Heart left ventricle (tissue), 16 donors: ENCODE measurements around the gene USP32. TPM values are rescaled to one million over a fixed set of nuclear protein-coding genes. Genes with fewer than 3 reads are reported as not detected.

Source experiments
- ATAC-seq, 4 donors: fragments of 200-7000 bp; cut with Tn5 transposase; one replicate each; pipeline ENCODE4 v1.9.1; 2020 to 2022; ENCODE audit warnings: moderate library complexity in 4 of 4, mild to moderate bottlenecking in 3 of 4, moderate number of reproducible peaks in 1 of 4
- DNase-seq, 5 donors: peaks; one replicate each; pipeline ENCODE4 v3.0.0-alpha.2; 2020
- H3K27ac ChIP-seq, 12 donors: fragments of 200-600 bp; sonication (generic) in 4 of 12; one replicate each; pipeline versions ENCODE4 v1.5.0 to v1.8.0; 2016 to 2022; ENCODE audit warnings: mild to moderate bottlenecking in 2 of 12
- H3K27me3 ChIP-seq, 9 donors: fragments of 200-600 bp; sonication (generic) in 2 of 9; one replicate each; pipeline versions ENCODE4 v1.5.1 to v1.8.0; 2016 to 2022; ENCODE audit warnings: mild to moderate bottlenecking in 3 of 9
- H3K36me3 ChIP-seq, 9 donors: fragments of 200-600 bp; sonication (generic) in 2 of 9; one replicate each; pipeline versions ENCODE4 v1.5.0 to v1.8.0; 2018 to 2022; ENCODE audit warnings: mild to moderate bottlenecking in 2 of 9
- H3K4me1 ChIP-seq, 12 donors: fragments of 200-600 bp; sonication (generic) in 4 of 12; one replicate each; pipeline versions ENCODE4 v1.5.0 to v1.8.0; 2016 to 2022; ENCODE audit warnings: mild to moderate bottlenecking in 3 of 12
- H3K4me3 ChIP-seq, 12 donors: fragments of 200-600 bp; sonication (generic) in 4 of 12; one replicate each; pipeline versions ENCODE4 v1.5.0 to v1.8.0; 2017 to 2022; ENCODE audit warnings: mild to moderate bottlenecking in 9 of 12, moderate library complexity in 4 of 12
- H3K9me3 ChIP-seq, 12 donors: fragments of 200-600 bp; sonication (generic) in 4 of 12; one replicate each; pipeline versions ENCODE4 v1.5.0 to v1.8.0; 2016 to 2022; ENCODE audit warnings: mild to moderate bottlenecking in 1 of 12
- CTCF ChIP-seq, 12 donors: fragments of 200-600 bp; sonication (generic) in 4 of 12; IDR thresholded peaks; one replicate each; pipeline versions ENCODE4 v1.5.0 to v1.8.0; 2018 to 2022; ENCODE audit warnings: antibody characterized with exemption in 12 of 12, mild to moderate bottlenecking in 5 of 12
- POLR2A ChIP-seq, 2 donors: fragments of 450-650 bp; IDR thresholded peaks; one replicate each; pipeline ENCODE4 v1.6.1; 2017; ENCODE audit warnings: antibody characterized with exemption in 2 of 2, mild to moderate bottlenecking in 2 of 2, moderate library complexity in 2 of 2
- WGBS, 4 donors: extraction: QIAGEN DNeasy Blood & Tissue Kit in 2 of 4; methylation state at CpG; one replicate each; pipeline versions ENCODE4 v1.1.5 to v1.1.7; 2013 to 2018; 5-methylcytosine and 5-hydroxymethylcytosine counted together
- intact Hi-C, 10 donors: fragments of 100-400 bp; cut with DNase I; formaldehyde crosslinking; loops; one replicate each; pipeline versions ENCODE4 v1.11.1 to v1.14.2; 2022
- polyA plus RNA-seq, 2 donors: library from polyadenylated mRNA; stranded (reverse); fragments of 200-250 nt; gene quantifications; one replicate each; pipeline ENCODE4 v1.2.3, GENCODE V29; 2013
- total RNA-seq, 9 donors: library from RNA; depleted of rRNA in 2 of 9; stranded (reverse); fragments of >200 nt in 2 of 9; fragmentation: NEBNext Ultra II Directional in 3 of 9; extraction: Animal tissue kit (Norgen Biotek cat#: 25700) in 3 of 9; gene quantifications; one replicate each; pipeline versions ENCODE4 v1.1.0 to v1.2.4, GENCODE V29; 2016 to 2023
- donor health status: ischemic (EF 13 %, LVEDD 7.1; RV severe dilation, severe dysfunction).
- donor health status: healthy with polysubstance abuse.
- donor health status: DM: no; HTN: yes; CAD: no.
- donor health status: DM: no; HTN: no; CAD: no.
- donor health status: ischemic (EF 25% LVEDD 6.9; RV normal size, moderate dysfunction).
- donor health status: ischemic (EF 25% LVEDD 5.7; RV mildly dilated, moderate dysfunction).
- donor health status: healthy.
- donor health status: DM: yes; HTN: yes; CAD: no.
- donor health status: ischemic (EF 35%, LVEDD 5.7; RV mildly dilated, moderate dysfunction).
- donor health status: nonischemic (EF 11% LVEDD 7.7; RV severe dilation, severe dysfunction).
- donor health status: DM: yes; HTN: yes; CAD: no.
- donor health status: PGD.
- donor health status: ischemic (EF 29% LVEDD 5.4; RV normal size, mild dysfunction).
- donor health status: nonischemic (EF 23%, LVEDD 6.1; RV moderate dilation, normal function).

Gene USP32
- total and polyA plus RNA-seq, 11 donors = 9.8 to 50.0 (median 30.3) TPM

GRCh38 chr17:60332574-60332973, 59.4 kb downstream of the USP32 start:
- TF ChIP-seq CTCF (IDR thresholded peaks at IDR 0.05) (no peak), POLR2A (IDR thresholded peaks at IDR 0.05) (no peak)
- Histone ChIP-seq H3K27me3 (no peaks in the 10 kb centered on the region), H3K9me3 (no peaks in the 10 kb centered on the region), H3K27ac (no peak overlapping the region), H3K36me3 (peaks cover 0 to 14% (median 0%) of the 10 kb centered on the region in 9 donors), H3K4me3 (no peak overlapping the region), H3K4me1 (peaks cover 0 to 4% (median 0%) of the 10 kb centered on the region in 12 donors)
- intact Hi-C loops = no loop called here
- WGBS, 4 donors = 73 to 83% (median 74%) methylated on average over 2 of the region's 2 CpGs
- DNase-seq = no peak
- no peak for ATAC-seq

DNA sequence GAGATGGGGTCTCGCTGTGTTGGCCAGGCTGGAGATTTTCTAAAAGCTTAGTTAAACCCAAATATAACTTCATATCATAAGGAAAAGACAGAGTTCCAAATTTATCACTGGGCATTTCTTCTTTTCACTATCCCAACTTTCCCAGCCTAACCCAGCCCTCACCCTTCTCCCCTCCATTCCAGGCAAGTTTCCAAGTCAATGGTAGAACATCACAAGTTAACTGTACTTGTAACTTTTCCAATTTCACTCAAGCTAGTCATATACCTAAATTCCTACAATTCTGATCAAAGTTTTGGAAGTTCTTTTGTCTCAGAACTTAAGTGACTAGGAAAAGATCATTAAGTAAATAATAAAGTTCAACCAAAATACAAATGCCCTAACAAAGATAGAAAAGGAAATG, 61.2 kb downstream of the USP32 start:
- Histone ChIP-seq H3K9me3 (no peaks in the 10 kb centered on the region), H3K4me3 (no peak overlapping the region), H3K4me1 (peaks cover 0 to 4% (median 0%) of the 10 kb centered on the region in 12 donors), H3K27me3 (no peaks in the 10 kb centered on the region), H3K36me3 (peaks cover 0 to 12% (median 0%) of the 10 kb centered on the region in 9 donors), H3K27ac (no peak overlapping the region)
- 95 to 97% (median 97%) methylated on average over 1 of the region's 1 CpG for WGBS, 4 donors
- ATAC-seq (no peak), DNase-seq (no peak)
- intact Hi-C loops = no loop called here
- TF ChIP-seq POLR2A (IDR thresholded peaks at IDR 0.05) (no peak), CTCF (IDR thresholded peaks at IDR 0.05) (no peak)

DNA sequence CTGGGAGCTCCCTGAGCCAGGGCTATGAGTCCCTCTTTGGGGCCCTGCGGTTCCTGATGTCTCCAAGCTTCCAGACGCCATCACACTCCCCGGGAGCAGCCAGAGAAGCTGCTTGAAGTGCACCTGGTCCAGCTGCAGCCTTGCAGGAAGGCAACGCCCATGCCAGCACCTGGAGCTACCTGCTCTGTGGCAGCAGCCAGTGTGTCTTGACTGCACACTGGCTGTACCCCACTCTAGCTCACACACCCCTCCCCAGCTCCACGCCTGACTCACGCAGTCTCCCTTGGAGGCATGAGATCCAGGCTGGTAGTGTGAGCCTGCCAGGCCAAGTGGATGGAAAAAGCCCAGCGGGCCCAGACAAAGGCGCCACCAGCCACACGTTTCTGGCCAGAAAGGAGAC, 63.3 kb downstream of the USP32 start:
- Histone ChIP-seq H3K27me3 (no peaks in the 10 kb centered on the region), H3K27ac (no peak overlapping the region), H3K4me1 (peaks cover 0 to 4% (median 0%) of the 10 kb centered on the region in 12 donors), H3K36me3 (peaks cover 0 to 12% (median 0%) of the 10 kb centered on the region in 9 donors), H3K4me3 (no peak overlapping the region), H3K9me3 (no peaks in the 10 kb centered on the region)
- no peak for TF ChIP-seq POLR2A (IDR thresholded peaks at IDR 0.05)
- TF ChIP-seq CTCF (IDR thresholded peaks at IDR 0.05) = no peak
- ATAC-seq = no peak
- intact Hi-C loops = no loop called here
- WGBS, 4 donors = 93 to 97% (median 93%) methylated on average over 8 to 9 of the region's 9 CpGs
- no peak for DNase-seq

GRCh38 chr17:60327901-60328273, 64.0 kb downstream of the USP32 start:
- Histone ChIP-seq H3K27ac (no peak overlapping the region), H3K9me3 (no peaks in the 10 kb centered on the region), H3K4me1 (peaks cover 0 to 4% (median 0%) of the 10 kb centered on the region in 12 donors), H3K4me3 (no peak overlapping the region), H3K27me3 (no peaks in the 10 kb centered on the region), H3K36me3 (peaks cover 0 to 7% (median 0%) of the 10 kb centered on the region in 9 donors)
- DNase-seq (no peak), ATAC-seq (no peak)
- WGBS, 4 donors = 78 to 89% (median 86%) methylated on average over 3 to 4 of the region's 4 CpGs
- TF ChIP-seq POLR2A (IDR thresholded peaks at IDR 0.05) = no peak
- no peak for TF ChIP-seq CTCF (IDR thresholded peaks at IDR 0.05)
- intact Hi-C loops = no loop called here
